ENCODE data around the gene MAP3K8. TPM values are rescaled to one million over a fixed set of nuclear protein-coding genes. Genes with fewer than 3 reads are reported as not detected.

Gene MAP3K8
- total RNA-seq, 2 donors from 2014 or later = 10.2 to 11.7 TPM

- peaks cover 4% of the 10 kb centered on the region for H3K36me3 Mint-ChIP-seq (ENCODE audit: low read depth)
- Histone ChIP-seq H3K9ac (ENCODE audit: extremely low read depth, low read length, poor library complexity, severe bottlenecking) (no peak overlapping the region), H3K36me3 (ENCODE audit: control insufficient read depth, insufficient read depth, low read length) (no peaks in the 10 kb centered on the region), H3K4me1 (ENCODE audit: control insufficient read depth, insufficient read depth, low read length) (no peaks in the 10 kb centered on the region), H3K27ac (ENCODE audit: low read depth, low read length) (no peak overlapping the region), H3K9me3 (ENCODE audit: control insufficient read depth, low read length) (peaks cover 9% of the 10 kb centered on the region), H3K4me3 (ENCODE audit: low read length) (no peak overlapping the region), H3K27me3 (ENCODE audit: control insufficient read depth, insufficient read depth, low read length, poor library complexity, severe bottlenecking) (no peaks in the 10 kb centered on the region)
- H3K27me3 Mint-ChIP-seq (ENCODE audit: insufficient read depth) = no peaks in the 10 kb centered on the region
- H3K4me3 Mint-ChIP-seq = no peak overlapping the region
- H3K4me1 Mint-ChIP-seq = no peaks in the 10 kb centered on the region
- 96 to 97% methylated on average over 7 to 17 of the region's 18 CpGs for WGBS, 2 experiments (ENCODE audit: insufficient coverage in 1 of 2, insufficient read length in 1 of 2)
- peaks cover 12% of the 10 kb centered on the region for H3K9me3 Mint-ChIP-seq
- no peak overlapping the region for H3K27ac Mint-ChIP-seq
- TF ChIP-seq CTCF (conservative IDR thresholded peaks at IDR 0.05) = no peak
- no peak for DNase-seq
These were observed 30.5 kb upstream of the MAP3K8 start for GRCh38 chr10:30403494-30403893.

DNA sequence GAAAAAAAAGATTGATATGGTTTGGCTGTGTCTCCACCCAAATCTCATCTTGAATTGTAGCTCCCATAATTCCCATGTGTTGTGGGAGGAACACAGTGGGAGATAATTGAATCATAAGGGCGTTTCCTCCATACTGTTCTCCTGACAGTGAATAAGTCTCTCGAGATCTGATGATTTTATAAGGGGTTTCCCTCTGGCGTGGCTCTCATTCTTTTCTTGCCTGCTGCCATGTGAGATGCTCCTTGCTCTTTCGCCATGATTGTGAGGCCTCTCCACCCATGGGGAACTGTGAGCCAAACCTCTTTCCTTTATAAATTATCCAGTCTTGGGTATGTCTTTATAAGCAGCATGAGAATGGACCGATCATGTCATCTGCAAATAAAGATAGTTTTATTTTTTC lies 29.4 kb upstream of the MAP3K8 start:
- H3K27ac Mint-ChIP-seq = no peak overlapping the region
- no peaks in the 10 kb centered on the region for H3K36me3 ChIP-seq (ENCODE audit: control insufficient read depth, insufficient read depth, low read length)
- H3K27me3 Mint-ChIP-seq (ENCODE audit: insufficient read depth) = no peaks in the 10 kb centered on the region

DNA sequence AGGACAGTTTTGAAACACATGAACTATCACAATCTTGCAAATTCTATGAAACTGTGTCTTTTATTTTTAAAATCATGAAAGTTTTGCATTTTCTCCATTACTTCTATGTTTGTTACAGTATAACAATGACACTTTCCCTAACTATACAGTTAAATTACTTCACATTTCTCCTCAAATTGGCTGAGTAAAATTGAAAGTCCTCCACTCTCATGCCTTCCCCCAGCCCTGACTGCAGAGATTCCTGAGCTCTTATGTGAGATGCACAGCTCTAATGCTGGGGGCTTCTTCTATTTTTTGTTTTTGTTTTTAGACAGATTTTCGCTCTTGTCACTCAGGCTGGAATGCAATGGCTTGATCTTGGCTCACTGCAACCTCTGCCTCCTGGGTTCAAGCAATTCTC lies 22.7 kb upstream of the MAP3K8 start:
- Histone ChIP-seq H3K4me3 (ENCODE audit: low read length) (no peak overlapping the region), H3K4me1 (ENCODE audit: control insufficient read depth, insufficient read depth, low read length) (no peaks in the 10 kb centered on the region), H3K36me3 (ENCODE audit: control insufficient read depth, insufficient read depth, low read length) (no peaks in the 10 kb centered on the region), H3K9me3 (ENCODE audit: control insufficient read depth, low read length) (no peaks in the 10 kb centered on the region), H3K27me3 (ENCODE audit: control insufficient read depth, insufficient read depth, low read length, poor library complexity, severe bottlenecking) (no peaks in the 10 kb centered on the region), H3K9ac (ENCODE audit: extremely low read depth, low read length, poor library complexity, severe bottlenecking) (no peak overlapping the region), H3K27ac (ENCODE audit: low read depth, low read length) (no peak overlapping the region)
- no peak for DNase-seq
- no peak overlapping the region for H3K4me3 Mint-ChIP-seq
- no peaks in the 10 kb centered on the region for H3K4me1 Mint-ChIP-seq
- WGBS, 2 experiments (ENCODE audit: insufficient coverage in 1 of 2, insufficient read length in 1 of 2) = 80 to 100% methylated on average over 1 of the region's 1 CpG
- no peaks in the 10 kb centered on the region for H3K36me3 Mint-ChIP-seq (ENCODE audit: low read depth)
- H3K27ac Mint-ChIP-seq = no peak overlapping the region
- H3K27me3 Mint-ChIP-seq (ENCODE audit: insufficient read depth) = no peaks in the 10 kb centered on the region
- no peak for TF ChIP-seq CTCF (conservative IDR thresholded peaks at IDR 0.05)
- H3K9me3 Mint-ChIP-seq = no peaks in the 10 kb centered on the region

More for the DNA sequence above, 29.4 kb upstream of the MAP3K8 start:
- no peak overlapping the region for H3K27ac ChIP-seq (ENCODE audit: low read depth, low read length)
- Mint-ChIP-seq H3K9me3 (peaks cover 12% of the 10 kb centered on the region), H3K4me1 (no peaks in the 10 kb centered on the region), H3K4me3 (no peak overlapping the region), H3K36me3 (ENCODE audit: low read depth) (peaks cover 4% of the 10 kb centered on the region)
- DNase-seq = no peak
- H3K9ac ChIP-seq (ENCODE audit: extremely low read depth, low read length, poor library complexity, severe bottlenecking) = no peak overlapping the region
- no peaks in the 10 kb centered on the region for H3K27me3 ChIP-seq (ENCODE audit: control insufficient read depth, insufficient read depth, low read length, poor library complexity, severe bottlenecking)
- no peak for TF ChIP-seq CTCF (conservative IDR thresholded peaks at IDR 0.05)
- peaks cover 9% of the 10 kb centered on the region for H3K9me3 ChIP-seq (ENCODE audit: control insufficient read depth, low read length)
- H3K4me3 ChIP-seq (ENCODE audit: low read length) = no peak overlapping the region
- 90% methylated on average over 3 to 5 of the region's 5 CpGs for WGBS, 2 experiments (ENCODE audit: insufficient coverage in 1 of 2, insufficient read length in 1 of 2)
- H3K4me1 ChIP-seq (ENCODE audit: control insufficient read depth, insufficient read depth, low read length) = no peaks in the 10 kb centered on the region
